K562 (cell line): ENCODE data around the gene CBX4. TPM values are rescaled to one million over a fixed set of nuclear protein-coding genes. Genes with fewer than 3 reads are reported as not detected.

Experiments
- CBX3 ChIP-seq, 2 experiments: IDR thresholded peaks; 1 replicate in 1 of 2; 2 replicates in 1 of 2; pipeline ENCODE4 v1.6.1; 2012; ENCODE audit warnings: inconsistent platforms in 2 of 2, low read length in 2 of 2, borderline replicate concordance in 1 of 2, control low read depth in 1 of 2
- CEBPG ChIP-seq, 3 experiments: fragments of 200-800 bp in 1 of 3; sonication (Bioruptor generic) in 1 of 3; sonication (generic) in 1 of 3; formaldehyde crosslinking in 1 of 3; IDR thresholded peaks in 2 of 3; conservative IDR thresholded peaks in 1 of 3; 2 replicates each; pipeline versions ENCODE4 v1.6.1 to v1.8.0; 2016 to 2022; ENCODE audit warnings: missing compliant biosample characterization in 2 of 3, missing genetic modification characterization in 2 of 3, mild to moderate bottlenecking in 1 of 3, missing genetic modification reagents in 1 of 3
- CTBP1 ChIP-seq: fragments of 450-650 bp; IDR thresholded peaks from 2 replicates; pipeline ENCODE4 v1.6.1; 2016; ENCODE audit warnings: borderline replicate concordance
- ESRRB ChIP-seq: fragments of 250-450 bp; sonication (Bioruptor Pico); IDR thresholded peaks from 2 replicates; pipeline ENCODE4 v1.5.0; 2020; ENCODE audit warnings: mild to moderate bottlenecking, moderate library complexity, borderline replicate concordance
- FUS ChIP-seq: fragments of 200-400 bp; formaldehyde crosslinking; optimal IDR thresholded peaks from 2 replicates; pipeline ENCODE3; 2017; ENCODE audit warnings: low read depth, low read length
- HLTF ChIP-seq: fragments of 450-650 bp; IDR thresholded peaks from 2 replicates; pipeline ENCODE4 v1.6.1; 2016
- IRF2 ChIP-seq: sonication (generic); formaldehyde crosslinking; IDR thresholded peaks from 2 replicates; pipeline ENCODE4 v1.8.1; 2022; ENCODE audit warnings: mild to moderate bottlenecking, missing genetic modification reagents
- KDM2B ChIP-seq: fragments of 250-450 bp; sonication (Bioruptor Pico); IDR thresholded peaks from 2 replicates; pipeline ENCODE4 v1.8.0; 2021; ENCODE audit warnings: mild to moderate bottlenecking, moderate library complexity
- NFIX ChIP-seq: fragments of 250-450 bp; sonication (Bioruptor Pico); IDR thresholded peaks from 2 replicates; pipeline ENCODE4 v1.4.0; 2020; ENCODE audit warnings: low read depth, mild to moderate bottlenecking, moderate library complexity
- NR2C2 ChIP-seq, 2 experiments: fragments of 200-800 bp in 1 of 2; sonication (Bioruptor generic) in 1 of 2; sonication (generic) in 1 of 2; formaldehyde crosslinking in 1 of 2; IDR thresholded peaks; 2 replicates each; pipeline versions ENCODE4 v1.6.1 to v1.8.0; 2016 to 2022; ENCODE audit warnings: mild to moderate bottlenecking in 1 of 2, missing compliant biosample characterization in 1 of 2, missing genetic modification characterization in 1 of 2, missing genetic modification reagents in 1 of 2
- OTX1 ChIP-seq: fragments of 450-650 bp; formaldehyde crosslinking; IDR thresholded peaks from 2 replicates; pipeline ENCODE4 v1.4.0; 2022; ENCODE audit warnings: mild to moderate bottlenecking
- PHF8 ChIP-seq: fragments of 200-600 bp; sonication (generic); IDR thresholded peaks from 2 replicates; pipeline ENCODE4 v1.6.1; 2012; ENCODE audit warnings: mixed run types, mild to moderate bottlenecking, inconsistent platforms, low read length, moderate library complexity, borderline replicate concordance
- PURB ChIP-seq: sonication (generic); formaldehyde crosslinking; IDR thresholded peaks from 2 replicates; pipeline ENCODE4 v1.9.0; 2021; ENCODE audit warnings: low read depth, mild to moderate bottlenecking, missing genetic modification reagents
- SOX6 ChIP-seq: fragments of 450-650 bp; IDR thresholded peaks from 2 replicates; pipeline ENCODE4 v1.6.1; 2014; ENCODE audit warnings: mild to moderate bottlenecking
- SRSF3 ChIP-seq: fragments of 200-400 bp; formaldehyde crosslinking; IDR thresholded peaks from 2 replicates; pipeline ENCODE4 v1.6.1; 2016; ENCODE audit warnings: mild to moderate bottlenecking, low read length, moderate library complexity; ENCODE audit not compliant: insufficient read depth
- TGIF2 ChIP-seq: sonication (generic); formaldehyde crosslinking; IDR thresholded peaks from 2 replicates; pipeline ENCODE4 v1.8.1; 2022; ENCODE audit warnings: mild to moderate bottlenecking, missing genetic modification reagents, moderate library complexity
- ZZZ3 ChIP-seq: fragments of 450-650 bp; IDR thresholded peaks from 2 replicates; pipeline ENCODE4 v1.6.1; 2016; ENCODE audit warnings: antibody characterized with exemption, mild to moderate bottlenecking, moderate library complexity
- polyA plus RNA-seq, 8 experiments: library from polyadenylated mRNA; depleted of rRNA in 4 of 8; stranded (reverse) in 5 of 8; unstranded in 3 of 8; fragments of >200 nt; fragmentation: Nextera tagmentation in 2 of 8; fragmentation: Illumina TruSeq in 1 of 8; extraction: Ambion mirVana in 2 of 8; extraction: Trizol in 1 of 8; gene quantifications; 2 replicates each; pipeline versions ENCODE4 v1.2.1 to v1.2.3, GENCODE V29; 2011 to 2014; ENCODE audit warnings: inconsistent platforms in 1 of 8, missing spikeins in 1 of 8
- total RNA-seq, 7 experiments: library from RNA; depleted of rRNA in 6 of 7; stranded (reverse); fragments of >200 nt in 6 of 7; fragmentation: Illumina TruSeq in 2 of 7; extraction: Trizol in 2 of 7; gene quantifications; 2 replicates each; pipeline versions ENCODE4 v1.2.1 to v1.2.3, GENCODE V29; 2011 to 2021; ENCODE audit warnings: low replicate concordance in 1 of 7
- TF ChIP-seq, protein P1 (sequence below): fragments of 250-450 bp; sonication (Bioruptor Pico); IDR thresholded peaks from 2 replicates; pipeline ENCODE4 v1.4.0; 2020; ENCODE audit warnings: borderline replicate concordance
- TF ChIP-seq, protein P2 (sequence below): fragments of 450-650 bp; formaldehyde crosslinking; IDR thresholded peaks from 2 replicates; pipeline ENCODE4 v1.4.0; 2022; ENCODE audit warnings: mild to moderate bottlenecking, moderate library complexity
- TF ChIP-seq, protein P3 (sequence below): fragments of 200-800 bp; sonication (Bioruptor generic); IDR thresholded peaks from 2 replicates; pipeline ENCODE4 v1.6.1; 2017; ENCODE audit warnings: missing genetic modification characterization, missing compliant biosample characterization
- TF ChIP-seq, protein P4 (sequence below): fragments of 450-650 bp; formaldehyde crosslinking; conservative IDR thresholded peaks from 2 replicates; pipeline ENCODE4 v1.4.0; 2022; ENCODE audit warnings: mild to moderate bottlenecking, missing genetic modification characterization

CBX4 gene
- total and polyA plus RNA-seq, 9 of the 15 experiments (the other 6 are each of a cell fraction or from before 2014, with no cell fraction given), result 0.98 to 50.5 (median 10.0) TPM

DNA sequence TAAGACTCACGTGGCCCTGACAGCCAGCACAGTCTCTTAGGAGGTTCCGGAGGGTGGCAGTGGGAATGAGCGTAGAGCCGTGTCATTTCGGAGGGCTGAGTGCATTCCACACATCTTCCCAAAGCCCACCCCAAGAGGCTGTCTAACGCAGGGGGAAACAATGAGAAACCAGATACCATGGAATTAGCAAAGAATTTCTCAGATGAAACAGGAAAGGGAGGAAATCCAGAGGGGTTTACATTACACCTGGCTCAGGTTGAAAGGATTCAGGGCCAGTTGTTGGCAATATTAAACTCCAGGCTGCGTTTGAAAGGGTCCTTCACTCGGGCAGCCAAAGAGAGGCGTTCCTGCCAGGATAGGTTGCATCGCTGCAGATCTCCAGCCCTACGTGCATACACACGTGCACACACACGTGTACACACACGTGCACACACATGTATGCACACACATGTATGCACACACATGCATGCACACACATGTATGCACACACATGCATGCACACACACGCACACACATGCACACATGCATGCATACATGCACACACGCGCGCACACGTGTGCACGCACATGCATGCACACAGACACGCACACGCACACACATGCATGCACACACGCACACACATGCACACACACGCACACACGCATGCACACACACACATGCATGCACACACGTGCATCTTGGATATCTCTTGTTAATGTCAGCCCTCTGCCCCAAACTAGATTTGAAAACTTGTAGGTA is 12.2 kb downstream of the CBX4 start (continued):
- TF ChIP-seq, protein P1, sequence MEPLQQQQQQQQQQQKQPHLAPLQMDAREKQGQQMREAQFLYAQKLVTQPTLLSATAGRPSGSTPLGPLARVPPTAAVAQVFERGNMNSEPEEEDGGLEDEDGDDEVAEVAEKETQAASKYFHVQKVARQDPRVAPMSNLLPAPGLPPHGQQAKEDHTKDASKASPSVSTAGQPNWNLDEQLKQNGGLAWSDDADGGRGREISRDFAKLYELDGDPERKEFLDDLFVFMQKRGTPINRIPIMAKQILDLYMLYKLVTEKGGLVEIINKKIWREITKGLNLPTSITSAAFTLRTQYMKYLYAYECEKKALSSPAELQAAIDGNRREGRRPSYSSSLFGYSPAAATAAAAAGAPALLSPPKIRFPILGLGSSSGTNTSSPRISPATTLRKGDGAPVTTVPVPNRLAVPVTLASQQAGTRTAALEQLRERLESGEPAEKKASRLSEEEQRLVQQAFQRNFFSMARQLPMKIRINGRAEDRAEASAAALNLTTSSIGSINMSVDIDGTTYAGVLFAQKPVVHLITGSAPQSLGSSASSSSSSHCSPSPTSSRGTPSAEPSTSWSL, result no peak
- TF ChIP-seq CTBP1 (no peak), ZZZ3 (no peak), TGIF2 (CRISPR knock-in tag) (no peak), CBX3 (IDR thresholded peaks at IDR 0.05; ENCODE audit: borderline replicate concordance in 1 of 2, low read length in 2 of 2) (0 out of 3 replicates have a peak, but pooled peaks of 1 of the 2 experiments have one; percentile 21), FUS (no peak), KDM2B (CRISPR knock-in tag) (no peak), CEBPG (CRISPR knock-in tag; IDR thresholded peaks at IDR 0.05) (0 out of 2 replicates have a peak, but pooled peaks have one; percentile 9), CEBPG (tag; conservative IDR thresholded peaks at IDR 0.05 in 1 of 2, IDR thresholded peaks at IDR 0.05 in 1 of 2) (no peak), HLTF (0 out of 2 replicates have a peak, but pooled peaks have one; percentile 45), PHF8 (no peak), SRSF3 (no peak), IRF2 (peak; percentile 33; the same call in 1 of the 2 replicates), SOX6 (no peak), PURB (CRISPR knock-in tag) (no peak), ESRRB (CRISPR knock-in tag) (no peak), NFIX (CRISPR knock-in tag) (no peak), OTX1 (CRISPR knock-in tag) (0 out of 2 replicates have a peak, but pooled peaks have one; percentile 49), NR2C2 (CRISPR knock-in tag; IDR thresholded peaks at IDR 0.05) (0 out of 2 replicates have a peak, but pooled peaks have one; percentile 36), NR2C2 (tag; IDR thresholded peaks at IDR 0.05) (no peak)
- TF ChIP-seq, protein P2, sequence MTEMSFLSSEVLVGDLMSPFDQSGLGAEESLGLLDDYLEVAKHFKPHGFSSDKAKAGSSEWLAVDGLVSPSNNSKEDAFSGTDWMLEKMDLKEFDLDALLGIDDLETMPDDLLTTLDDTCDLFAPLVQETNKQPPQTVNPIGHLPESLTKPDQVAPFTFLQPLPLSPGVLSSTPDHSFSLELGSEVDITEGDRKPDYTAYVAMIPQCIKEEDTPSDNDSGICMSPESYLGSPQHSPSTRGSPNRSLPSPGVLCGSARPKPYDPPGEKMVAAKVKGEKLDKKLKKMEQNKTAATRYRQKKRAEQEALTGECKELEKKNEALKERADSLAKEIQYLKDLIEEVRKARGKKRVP (CRISPR knock-in tag), result no peak
- TF ChIP-seq, protein P3, sequence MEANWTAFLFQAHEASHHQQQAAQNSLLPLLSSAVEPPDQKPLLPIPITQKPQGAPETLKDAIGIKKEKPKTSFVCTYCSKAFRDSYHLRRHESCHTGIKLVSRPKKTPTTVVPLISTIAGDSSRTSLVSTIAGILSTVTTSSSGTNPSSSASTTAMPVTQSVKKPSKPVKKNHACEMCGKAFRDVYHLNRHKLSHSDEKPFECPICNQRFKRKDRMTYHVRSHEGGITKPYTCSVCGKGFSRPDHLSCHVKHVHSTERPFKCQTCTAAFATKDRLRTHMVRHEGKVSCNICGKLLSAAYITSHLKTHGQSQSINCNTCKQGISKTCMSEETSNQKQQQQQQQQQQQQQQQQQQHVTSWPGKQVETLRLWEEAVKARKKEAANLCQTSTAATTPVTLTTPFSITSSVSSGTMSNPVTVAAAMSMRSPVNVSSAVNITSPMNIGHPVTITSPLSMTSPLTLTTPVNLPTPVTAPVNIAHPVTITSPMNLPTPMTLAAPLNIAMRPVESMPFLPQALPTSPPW (CRISPR knock-in tag), result no peak
- TF ChIP-seq, protein P4, sequence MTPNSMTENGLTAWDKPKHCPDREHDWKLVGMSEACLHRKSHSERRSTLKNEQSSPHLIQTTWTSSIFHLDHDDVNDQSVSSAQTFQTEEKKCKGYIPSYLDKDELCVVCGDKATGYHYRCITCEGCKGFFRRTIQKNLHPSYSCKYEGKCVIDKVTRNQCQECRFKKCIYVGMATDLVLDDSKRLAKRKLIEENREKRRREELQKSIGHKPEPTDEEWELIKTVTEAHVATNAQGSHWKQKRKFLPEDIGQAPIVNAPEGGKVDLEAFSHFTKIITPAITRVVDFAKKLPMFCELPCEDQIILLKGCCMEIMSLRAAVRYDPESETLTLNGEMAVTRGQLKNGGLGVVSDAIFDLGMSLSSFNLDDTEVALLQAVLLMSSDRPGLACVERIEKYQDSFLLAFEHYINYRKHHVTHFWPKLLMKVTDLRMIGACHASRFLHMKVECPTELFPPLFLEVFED (CRISPR knock-in tag), result no peak
